HG02623 (cell line): ENCODE data around the gene BTBD9.
A peak's percentile ranks its signal among the peaks of the same experiment; 100 is the strongest.
"Not testable (repeated sequence)": the region's sequence is repeated elsewhere in the genome, so short reads cannot be mapped to it uniquely, and the experiment has no call there.

Experiments
- ATAC-seq: cut with Tn5 transposase; IDR thresholded peaks from one replicate; pipeline ENCODE4 v1.9.1; 2021; ENCODE audit warnings: moderate library complexity; ENCODE audit not compliant: unreplicated experiment

BTBD9 gene

GRCh38 chr6:38350942-38351341 lies 288.8 kb downstream of the BTBD9 start:
- ATAC-seq: no peak

GRCh38 chr6:38350220-38350619 lies 289.5 kb downstream of the BTBD9 start:
- no peak for ATAC-seq

GRCh38 chr6:38349795-38350194 lies 289.9 kb downstream of the BTBD9 start:
- ATAC-seq: no peak

- ATAC-seq: no peak
Measured at GRCh38 chr6:38349221-38349620, 290.5 kb downstream of the BTBD9 start.

- ATAC-seq: no peak
Measured at GRCh38 chr6:38348371-38348770, 291.4 kb downstream of the BTBD9 start.

GRCh38 chr6:38347829-38348228 lies 291.9 kb downstream of the BTBD9 start:
- ATAC-seq: not testable (repeated sequence)

GRCh38 chr6:38346291-38347079 lies 293.2 kb downstream of the BTBD9 start:
- ATAC-seq: no peak

- ATAC-seq: no peak
Measured at GRCh38 chr6:38345586-38345985, 294.1 kb downstream of the BTBD9 start.

GRCh38 chr6:38341496-38341895 lies 298.2 kb downstream of the BTBD9 start:
- ATAC-seq: no peak

- ATAC-seq: no peak
Measured at GRCh38 chr6:38339914-38340313, 299.8 kb downstream of the BTBD9 start.

- ATAC-seq: no peak
Measured at GRCh38 chr6:38337819-38338465, 301.8 kb downstream of the BTBD9 start.

- ATAC-seq: no peak
Measured at GRCh38 chr6:38336922-38337321, 302.8 kb downstream of the BTBD9 start.

GRCh38 chr6:38326837-38327236 lies 312.9 kb downstream of the BTBD9 start:
- no peak for ATAC-seq

GRCh38 chr6:38323216-38323615 lies 316.5 kb downstream of the BTBD9 start:
- no peak for ATAC-seq

- no peak for ATAC-seq
Measured at GRCh38 chr6:38322138-38322537, 317.6 kb downstream of the BTBD9 start.

GRCh38 chr6:38320843-38321242 lies 318.9 kb downstream of the BTBD9 start:
- ATAC-seq: peak; percentile 65

GRCh38 chr6:38320358-38320757 lies 319.4 kb downstream of the BTBD9 start:
- no peak for ATAC-seq

GRCh38 chr6:38319256-38320212 lies 320.2 kb downstream of the BTBD9 start:
- ATAC-seq: no peak

GRCh38 chr6:38316099-38316868 lies 323.4 kb downstream of the BTBD9 start:
- no peak for ATAC-seq

GRCh38 chr6:38311201-38311600 lies 328.5 kb downstream of the BTBD9 start:
- ATAC-seq: no peak

GRCh38 chr6:38310061-38310460 lies 329.7 kb downstream of the BTBD9 start:
- ATAC-seq: no peak
